Right renal cortex interstitium (tissue), 3 donors: Measurements from ENCODE around the gene NEB. TPM values are rescaled to one million over a fixed set of nuclear protein-coding genes. Genes with fewer than 3 reads are reported as not detected.
"Not testable (repeated sequence)": the region's sequence is repeated elsewhere in the genome, so short reads cannot be mapped to it uniquely, and the experiment has no call there.

Experiments
- DNase-seq, 3 donors: peaks; one replicate each; pipeline ENCODE4 v3.0.0-alpha.2; 2013; ENCODE audit warnings: low read depth in 3 of 3, low spot score in 2 of 3
- polyA plus RNA-seq, 3 donors: library from polyadenylated mRNA; unstranded; fragments of 120-200 nt; gene quantifications; one replicate each; pipeline ENCODE4 v1.2.1, GENCODE V29; 2013; ENCODE audit not compliant: insufficient read length in 3 of 3

NEB gene
- polyA plus RNA-seq, 3 donors: 8.8 to 15.8 (median 11.1) TPM

- DNase-seq: not testable (repeated sequence)
Observed at GRCh38 chr2:151704480-151704961, 29.8 kb downstream of the NEB start.

GRCh38 chr2:151698134-151698533 lies 36.1 kb downstream of the NEB start:
- DNase-seq: not testable (repeated sequence)

GRCh38 chr2:151695778-151696177 lies 38.5 kb downstream of the NEB start:
- DNase-seq: no peak

- no peak for DNase-seq
Observed at GRCh38 chr2:151691631-151692030, 42.6 kb downstream of the NEB start.

- DNase-seq: no peak
Observed at GRCh38 chr2:151688719-151689118, 45.6 kb downstream of the NEB start.

GRCh38 chr2:151682459-151683003 lies 51.7 kb downstream of the NEB start:
- no peak for DNase-seq

- no peak for DNase-seq
Observed at GRCh38 chr2:151681051-151681450, 53.2 kb downstream of the NEB start.

GRCh38 chr2:151679994-151680393 lies 54.3 kb downstream of the NEB start:
- no peak for DNase-seq

GRCh38 chr2:151678849-151679248 lies 55.4 kb downstream of the NEB start:
- no peak for DNase-seq

- DNase-seq: no peak
Observed at GRCh38 chr2:151673016-151673415, 61.3 kb downstream of the NEB start.

GRCh38 chr2:151672277-151672676 lies 62.0 kb downstream of the NEB start:
- no peak for DNase-seq

- DNase-seq: no peak
Observed at GRCh38 chr2:151670846-151671597, 63.3 kb downstream of the NEB start.

- DNase-seq: no peak
Observed at GRCh38 chr2:151670346-151670745, 63.9 kb downstream of the NEB start.

GRCh38 chr2:151669585-151670081 lies 64.6 kb downstream of the NEB start:
- no peak for DNase-seq

GRCh38 chr2:151668737-151669136 lies 65.5 kb downstream of the NEB start:
- no peak for DNase-seq

- no peak for DNase-seq
Observed at GRCh38 chr2:151665959-151666358, 68.3 kb downstream of the NEB start.

GRCh38 chr2:151664520-151664919 lies 69.8 kb downstream of the NEB start:
- DNase-seq: no peak

GRCh38 chr2:151661625-151662024 lies 72.7 kb downstream of the NEB start:
- no peak for DNase-seq

- DNase-seq: no peak
Observed at GRCh38 chr2:151658081-151658480, 76.2 kb downstream of the NEB start.

GRCh38 chr2:151657667-151658076 lies 76.6 kb downstream of the NEB start:
- DNase-seq: no peak

GRCh38 chr2:151655663-151656398 lies 78.4 kb downstream of the NEB start:
- no peak for DNase-seq
